Neural progenitor cell (in vitro differentiated cells): ENCODE results near the gene FAM168B.

ENCODE experiments used
- EZH2 ChIP-seq: fragments of 200-600 bp; sonication (generic); IDR thresholded peaks from 2 replicates; pipeline ENCODE4 v1.6.1; 2017; ENCODE audit warnings: antibody characterized with exemption, mild to moderate bottlenecking, moderate library complexity
- EZH2phosphoT487 ChIP-seq: fragments of 200-600 bp; sonication (generic); IDR thresholded peaks from 2 replicates; pipeline ENCODE4 v1.6.1; 2017; ENCODE audit warnings: antibody characterized with exemption
- TF ChIP-seq, protein P1 (sequence below): fragments of 200-600 bp; sonication (generic); IDR thresholded peaks from 2 replicates; pipeline ENCODE4 v1.5.1; 2017; ENCODE audit warnings: antibody characterized with exemption, mild to moderate bottlenecking

DNA sequence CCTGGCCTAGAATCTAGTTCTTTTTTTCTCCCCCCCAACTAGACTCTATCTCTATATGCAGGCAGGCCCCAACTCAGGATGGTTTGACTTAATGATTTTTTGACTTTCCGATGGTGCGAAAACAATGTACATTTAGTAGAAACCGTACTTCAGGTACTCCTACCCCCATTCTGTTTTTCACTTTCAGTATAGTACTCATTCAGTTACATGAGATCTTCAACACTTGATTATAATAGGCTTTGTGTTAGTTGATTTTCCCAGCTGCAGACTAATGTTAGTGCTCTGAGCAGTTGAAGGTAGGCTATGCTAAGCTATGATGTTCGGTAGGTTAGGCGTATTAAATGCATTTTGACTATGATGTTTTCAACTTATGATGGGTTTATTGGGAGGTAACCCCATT, 49.6 kb upstream of the FAM168B start:
- TF ChIP-seq, protein P1, sequence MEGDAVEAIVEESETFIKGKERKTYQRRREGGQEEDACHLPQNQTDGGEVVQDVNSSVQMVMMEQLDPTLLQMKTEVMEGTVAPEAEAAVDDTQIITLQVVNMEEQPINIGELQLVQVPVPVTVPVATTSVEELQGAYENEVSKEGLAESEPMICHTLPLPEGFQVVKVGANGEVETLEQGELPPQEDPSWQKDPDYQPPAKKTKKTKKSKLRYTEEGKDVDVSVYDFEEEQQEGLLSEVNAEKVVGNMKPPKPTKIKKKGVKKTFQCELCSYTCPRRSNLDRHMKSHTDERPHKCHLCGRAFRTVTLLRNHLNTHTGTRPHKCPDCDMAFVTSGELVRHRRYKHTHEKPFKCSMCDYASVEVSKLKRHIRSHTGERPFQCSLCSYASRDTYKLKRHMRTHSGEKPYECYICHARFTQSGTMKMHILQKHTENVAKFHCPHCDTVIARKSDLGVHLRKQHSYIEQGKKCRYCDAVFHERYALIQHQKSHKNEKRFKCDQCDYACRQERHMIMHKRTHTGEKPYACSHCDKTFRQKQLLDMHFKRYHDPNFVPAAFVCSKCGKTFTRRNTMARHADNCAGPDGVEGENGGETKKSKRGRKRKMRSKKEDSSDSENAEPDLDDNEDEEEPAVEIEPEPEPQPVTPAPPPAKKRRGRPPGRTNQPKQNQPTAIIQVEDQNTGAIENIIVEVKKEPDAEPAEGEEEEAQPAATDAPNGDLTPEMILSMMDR, result no peak
- TF ChIP-seq EZH2, result no peak
- no peak for TF ChIP-seq EZH2phosphoT487
